Measurements from ENCODE around the gene GALNTL6.
A peak's percentile ranks its signal among the peaks of the same experiment; 100 is the strongest.

The GALNTL6 gene

GRCh38 chr4:172813359-172813923, 1000.2 kb downstream of the GALNTL6 start:
- DNase-seq (ENCODE audit: low spot score), result no peak

- no peak for DNase-seq (ENCODE audit: low spot score)
Measured at GRCh38 chr4:172815499-172816164, 1002.4 kb downstream of the GALNTL6 start.

GRCh38 chr4:172818901-172819300, 1005.7 kb downstream of the GALNTL6 start:
- DNase-seq (ENCODE audit: low spot score), result no peak

GRCh38 chr4:172819353-172819752, 1006.1 kb downstream of the GALNTL6 start:
- no peak for DNase-seq (ENCODE audit: low spot score)

GRCh38 chr4:172822331-172822730, 1009.1 kb downstream of the GALNTL6 start:
- DNase-seq (ENCODE audit: low spot score), result no peak

GRCh38 chr4:172826346-172826745, 1013.1 kb downstream of the GALNTL6 start:
- DNase-seq (ENCODE audit: low spot score), result no peak

GRCh38 chr4:172826861-172827260, 1013.7 kb downstream of the GALNTL6 start:
- DNase-seq (ENCODE audit: low spot score), result peak; percentile 9

- DNase-seq (ENCODE audit: low spot score), result peak; percentile 26
Measured at GRCh38 chr4:172830295-172830764, 1017.1 kb downstream of the GALNTL6 start.

GRCh38 chr4:172836661-172837060, 1023.5 kb downstream of the GALNTL6 start:
- no peak for DNase-seq (ENCODE audit: low spot score)

- no peak for DNase-seq (ENCODE audit: low spot score)
Measured at GRCh38 chr4:172838111-172838510, 1024.9 kb downstream of the GALNTL6 start.

- DNase-seq (ENCODE audit: low spot score), result no peak
Measured at GRCh38 chr4:172838943-172839342, 1025.7 kb downstream of the GALNTL6 start.

- DNase-seq (ENCODE audit: low spot score), result peak; percentile 15
Measured at GRCh38 chr4:172842779-172843178, 1029.6 kb downstream of the GALNTL6 start.

GRCh38 chr4:172843192-172843591, 1030.0 kb downstream of the GALNTL6 start:
- DNase-seq (ENCODE audit: low spot score), result no peak

GRCh38 chr4:172844556-172844955, 1031.4 kb downstream of the GALNTL6 start:
- DNase-seq (ENCODE audit: low spot score), result no peak

GRCh38 chr4:172845281-172845680, 1032.1 kb downstream of the GALNTL6 start:
- no peak for DNase-seq (ENCODE audit: low spot score)

GRCh38 chr4:172850838-172851237, 1037.6 kb downstream of the GALNTL6 start:
- no peak for DNase-seq (ENCODE audit: low spot score)

- no peak for DNase-seq (ENCODE audit: low spot score)
Measured at GRCh38 chr4:172851534-172851933, 1038.3 kb downstream of the GALNTL6 start.

GRCh38 chr4:172857026-172857425, 1043.8 kb downstream of the GALNTL6 start:
- DNase-seq (ENCODE audit: low spot score), result no peak

GRCh38 chr4:172858731-172859230, 1045.6 kb downstream of the GALNTL6 start:
- no peak for DNase-seq (ENCODE audit: low spot score)

- no peak for DNase-seq (ENCODE audit: low spot score)
Measured at GRCh38 chr4:172865103-172865502, 1051.9 kb downstream of the GALNTL6 start.

- no peak for DNase-seq (ENCODE audit: low spot score)
Measured at GRCh38 chr4:172865531-172866127, 1052.4 kb downstream of the GALNTL6 start.

- no peak for DNase-seq (ENCODE audit: low spot score)
Measured at GRCh38 chr4:172866421-172866820, 1053.2 kb downstream of the GALNTL6 start.

GRCh38 chr4:172867835-172868234, 1054.6 kb downstream of the GALNTL6 start:
- DNase-seq (ENCODE audit: low spot score), result no peak

All from pons (tissue), 1 donor.